Measurements from ENCODE around the gene SLC38A9. TPM values are rescaled to one million over a fixed set of nuclear protein-coding genes. Genes with fewer than 3 reads are reported as not detected.

Gene SLC38A9
- polyA plus RNA-seq, 2 of the 4 experiments (the other 2 are of a cell fraction), result 22.8 to 37.3 TPM

DNA sequence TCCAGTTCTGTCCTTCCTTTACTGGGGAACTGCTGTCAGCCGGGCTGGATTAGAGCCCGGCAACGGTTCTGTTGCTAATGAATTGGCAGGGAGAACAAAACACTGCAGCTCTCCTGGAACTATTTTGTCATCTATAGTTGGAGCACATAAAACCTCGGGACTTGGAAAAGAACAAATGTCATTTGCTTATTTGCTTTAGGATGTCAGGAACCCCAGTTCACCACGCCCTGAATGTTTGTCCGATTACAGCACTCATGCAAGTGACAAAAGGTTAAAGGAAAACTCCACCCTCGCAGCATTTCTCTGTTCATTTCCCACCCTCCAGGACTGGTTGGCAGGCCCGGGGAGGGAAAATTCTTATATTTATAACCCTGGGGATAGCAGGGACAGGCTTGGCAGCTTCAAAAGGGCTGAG, 110.9 kb downstream of the SLC38A9 start:
- POLR2A ChIA-PET, result no interaction called here
- no peak for FAIRE-seq
- ATAC-seq, result peak; percentile 81
- TF ChIP-seq GATA3 (IDR thresholded peaks at IDR 0.05; ENCODE audit: borderline replicate concordance), result peak; percentile 56; the same call in 1 of the 2 replicates
- no peak for TF ChIP-seq FOSL2 (IDR thresholded peaks at IDR 0.05)
- TF ChIP-seq FOSL2 (CRISPR knock-in tag; IDR thresholded peaks at IDR 0.05), result peak; percentile 54; the same call in 1 of the 2 replicates
- TF ChIP-seq, protein P1, sequence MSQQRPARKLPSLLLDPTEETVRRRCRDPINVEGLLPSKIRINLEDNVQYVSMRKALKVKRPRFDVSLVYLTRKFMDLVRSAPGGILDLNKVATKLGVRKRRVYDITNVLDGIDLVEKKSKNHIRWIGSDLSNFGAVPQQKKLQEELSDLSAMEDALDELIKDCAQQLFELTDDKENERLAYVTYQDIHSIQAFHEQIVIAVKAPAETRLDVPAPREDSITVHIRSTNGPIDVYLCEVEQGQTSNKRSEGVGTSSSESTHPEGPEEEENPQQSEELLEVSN (IDR thresholded peaks at IDR 0.05; ENCODE audit: borderline replicate concordance, low read depth), result peak; percentile 63; the same call in 1 of the 2 replicates
- TF ChIP-seq, protein P2, sequence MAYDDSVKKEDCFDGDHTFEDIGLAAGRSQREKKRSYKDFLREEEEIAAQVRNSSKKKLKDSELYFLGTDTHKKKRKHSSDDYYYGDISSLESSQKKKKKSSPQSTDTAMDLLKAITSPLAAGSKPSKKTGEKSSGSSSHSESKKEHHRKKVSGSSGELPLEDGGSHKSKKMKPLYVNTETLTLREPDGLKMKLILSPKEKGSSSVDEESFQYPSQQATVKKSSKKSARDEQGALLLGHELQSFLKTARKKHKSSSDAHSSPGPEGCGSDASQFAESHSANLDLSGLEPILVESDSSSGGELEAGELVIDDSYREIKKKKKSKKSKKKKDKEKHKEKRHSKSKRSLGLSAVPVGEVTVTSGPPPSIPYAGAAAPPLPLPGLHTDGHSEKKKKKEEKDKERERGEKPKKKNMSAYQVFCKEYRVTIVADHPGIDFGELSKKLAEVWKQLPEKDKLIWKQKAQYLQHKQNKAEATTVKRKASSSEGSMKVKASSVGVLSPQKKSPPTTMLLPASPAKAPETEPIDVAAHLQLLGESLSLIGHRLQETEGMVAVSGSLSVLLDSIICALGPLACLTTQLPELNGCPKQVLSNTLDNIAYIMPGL (CRISPR knock-in tag; IDR thresholded peaks at IDR 0.05; ENCODE audit: borderline replicate concordance), result no peak
- TF ChIP-seq, protein P3, sequence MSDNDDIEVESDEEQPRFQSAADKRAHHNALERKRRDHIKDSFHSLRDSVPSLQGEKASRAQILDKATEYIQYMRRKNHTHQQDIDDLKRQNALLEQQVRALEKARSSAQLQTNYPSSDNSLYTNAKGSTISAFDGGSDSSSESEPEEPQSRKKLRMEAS (IDR thresholded peaks at IDR 0.05), result peak; percentile 48; the same call in 1 of the 2 replicates
- TF ChIP-seq, protein P4, sequence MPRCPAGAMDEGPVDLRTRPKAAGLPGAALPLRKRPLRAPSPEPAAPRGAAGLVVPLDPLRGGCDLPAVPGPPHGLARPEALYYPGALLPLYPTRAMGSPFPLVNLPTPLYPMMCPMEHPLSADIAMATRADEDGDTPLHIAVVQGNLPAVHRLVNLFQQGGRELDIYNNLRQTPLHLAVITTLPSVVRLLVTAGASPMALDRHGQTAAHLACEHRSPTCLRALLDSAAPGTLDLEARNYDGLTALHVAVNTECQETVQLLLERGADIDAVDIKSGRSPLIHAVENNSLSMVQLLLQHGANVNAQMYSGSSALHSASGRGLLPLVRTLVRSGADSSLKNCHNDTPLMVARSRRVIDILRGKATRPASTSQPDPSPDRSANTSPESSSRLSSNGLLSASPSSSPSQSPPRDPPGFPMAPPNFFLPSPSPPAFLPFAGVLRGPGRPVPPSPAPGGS (IDR thresholded peaks at IDR 0.05), result 0 out of 3 replicates have a peak, but pooled peaks have one; percentile 17
- peak in 1 of 2 experiments; percentile 71; a peak in 2 of 5 replicates for TF ChIP-seq EP300 (IDR thresholded peaks at IDR 0.05)
- no peak for TF ChIP-seq PHF8 (IDR thresholded peaks at IDR 0.05; ENCODE audit: borderline replicate concordance, low read depth)
- peak; percentile 14 to 60; a peak in 2 of 4 replicates for TF ChIP-seq CEBPB (IDR thresholded peaks at IDR 0.05)
- TF ChIP-seq, protein P5, sequence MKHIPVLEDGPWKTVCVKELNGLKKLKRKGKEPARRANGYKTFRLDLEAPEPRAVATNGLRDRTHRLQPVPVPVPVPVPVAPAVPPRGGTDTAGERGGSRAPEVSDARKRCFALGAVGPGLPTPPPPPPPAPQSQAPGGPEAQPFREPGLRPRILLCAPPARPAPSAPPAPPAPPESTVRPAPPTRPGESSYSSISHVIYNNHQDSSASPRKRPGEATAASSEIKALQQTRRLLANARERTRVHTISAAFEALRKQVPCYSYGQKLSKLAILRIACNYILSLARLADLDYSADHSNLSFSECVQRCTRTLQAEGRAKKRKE (CRISPR knock-in tag; IDR thresholded peaks at IDR 0.05; ENCODE audit: low read depth), result no peak
- peak; percentile 44; the same call in 1 of the 2 replicates for TF ChIP-seq ESRRA (IDR thresholded peaks at IDR 0.05; ENCODE audit: borderline replicate concordance, low read length)
- TF ChIP-seq SMC3 (IDR thresholded peaks at IDR 0.05), result 0 out of 3 replicates have a peak, but pooled peaks have one; percentile 10
- TF ChIP-seq JUN (IDR thresholded peaks at IDR 0.05), result peak in 1 of 2 experiments; percentile 55; a peak in 2 of 5 replicates
- CTCF ChIA-PET, result no interaction called here
- H3K9me3 ChIP-seq, result no peaks in the 10 kb centered on the region
- H3K27ac ChIP-seq, result peak overlapping the region; percentile 84 to 86
- WGBS (ENCODE audit: missing lambda C conversion rate), result 2% methylated on average over 8 of the region's 8 CpGs
- peak overlapping the region; percentile 77 for H3K4me2 ChIP-seq
- peak; percentile 63 to 96 for DNase-seq (ENCODE audit: low read depth in 1 of 2, low spot score in 1 of 2)
- peaks cover 78% of the 10 kb centered on the region for H3K4me1 ChIP-seq
- peak overlapping the region; percentile 14; the same call in 1 of the 3 replicates for H3K4me3 ChIP-seq

DNA sequence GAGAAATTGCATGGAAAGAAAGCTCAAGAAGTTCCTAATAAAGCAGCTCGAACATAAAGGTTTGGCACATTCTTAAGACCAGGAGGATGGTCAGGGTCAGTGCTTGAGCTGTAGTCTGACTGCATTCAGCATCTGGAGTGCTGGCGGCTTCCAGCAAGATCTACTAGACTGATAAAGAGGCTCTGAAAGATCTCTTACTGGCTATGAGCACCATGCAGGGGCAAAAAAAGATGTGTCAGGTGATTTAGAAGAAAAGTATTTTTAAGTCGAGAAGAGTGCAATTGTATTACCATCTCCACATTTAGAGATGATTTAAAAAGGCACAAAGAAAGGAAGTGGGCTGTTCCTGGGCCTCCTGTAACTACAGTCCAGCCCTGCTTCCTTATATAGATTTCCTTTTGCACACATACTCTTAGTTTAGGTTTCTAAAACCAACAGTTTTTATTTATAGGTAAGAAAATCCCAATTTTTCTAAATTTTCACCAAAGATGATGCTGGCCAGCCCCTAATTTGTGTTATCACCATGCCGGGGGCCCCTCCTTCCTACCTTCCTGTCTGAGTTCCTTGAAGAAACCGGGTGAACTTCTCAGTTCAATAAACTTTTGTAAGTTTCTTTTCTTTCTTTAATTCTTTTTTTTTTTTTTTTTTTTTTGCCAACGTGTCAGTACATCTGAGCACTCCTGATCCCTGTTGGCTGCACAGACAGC, 111.5 kb downstream of the SLC38A9 start:
- CTCF ChIA-PET, result no interaction called here
- peaks cover 78% of the 10 kb centered on the region for H3K4me1 ChIP-seq
- no peak for FAIRE-seq

DNA sequence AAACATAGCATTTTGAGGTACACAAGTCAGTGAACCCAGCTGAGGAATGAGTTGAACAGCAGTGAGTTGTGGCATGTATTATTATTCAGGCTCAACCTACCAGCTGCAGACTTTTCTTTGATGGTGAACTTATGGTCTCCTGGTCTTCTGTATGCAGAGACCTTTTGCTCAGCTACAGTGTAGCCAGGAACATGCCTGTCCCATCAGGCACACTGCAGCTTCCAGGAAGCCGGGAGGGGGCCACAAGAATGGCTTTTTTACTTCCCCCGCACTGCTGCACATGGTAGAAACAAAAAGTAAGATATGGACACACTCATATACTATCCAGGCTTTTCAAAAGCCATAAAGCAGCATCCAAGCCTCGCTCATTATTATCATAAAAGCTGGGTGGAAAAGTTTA, 112.0 kb downstream of the SLC38A9 start:
- H3K4me3 ChIP-seq, result no peak overlapping the region
- POLR2A ChIA-PET, result no interaction called here
- DNase-seq (ENCODE audit: low read depth in 1 of 2, low spot score in 1 of 2) (no peak), ATAC-seq (no peak), FAIRE-seq (no peak)
- peak overlapping the region; percentile 77 for H3K4me2 ChIP-seq
- CTCF ChIA-PET, result no interaction called here
- H3K4me1 ChIP-seq, result peaks cover 77% of the 10 kb centered on the region
- no peak for TF ChIP-seq CEBPB (IDR thresholded peaks at IDR 0.05)
- 95% methylated on average over 3 of the region's 3 CpGs for WGBS (ENCODE audit: missing lambda C conversion rate)
- peak overlapping the region; percentile 84 to 86 for H3K27ac ChIP-seq
- no peaks in the 10 kb centered on the region for H3K9me3 ChIP-seq

More for the DNA sequence above, 111.5 kb downstream of the SLC38A9 start:
- POLR2A ChIA-PET, result no interaction called here
- Histone ChIP-seq H3K4me3 (peak overlapping the region; percentile 14; the same call in 1 of the 3 replicates), H3K9me3 (no peaks in the 10 kb centered on the region), H3K27ac (peak overlapping the region; percentile 84 to 86), H3K4me2 (peak overlapping the region; percentile 77)
- ATAC-seq (peak in 1 of 2 experiments; percentile 28; a peak in 3 of 6 replicates), DNase-seq (ENCODE audit: low read depth in 1 of 2, low spot score in 1 of 2) (peak in 1 of 2 experiments; percentile 21)
- WGBS (ENCODE audit: missing lambda C conversion rate), result 13% methylated on average over 6 of the region's 6 CpGs
- TF ChIP-seq POLR2AphosphoS2 (conservative IDR thresholded peaks at IDR 0.05; ENCODE audit: low read length), result no peak
- peak; percentile 62 for TF ChIP-seq GATA3 (IDR thresholded peaks at IDR 0.05; ENCODE audit: borderline replicate concordance)

Measured in A549 (cell line).